Gastrocnemius medialis (tissue), 4 donors: ENCODE measurements around the gene GLB1L2.

Experiments
- CTCF ChIP-seq, 5 experiments: fragments of 450-650 bp in 3 of 5; fragments of 200-600 bp in 2 of 5; sonication (generic) in 2 of 5; IDR thresholded peaks in 4 of 5; conservative IDR thresholded peaks in 1 of 5; 1 replicate in 4 of 5; 2 replicates in 1 of 5; pipeline ENCODE4 v1.5.1; 2016 to 2019; ENCODE audit warnings: antibody characterized with exemption in 5 of 5, mild to moderate bottlenecking in 3 of 5, moderate library complexity in 3 of 5
- POLR2A ChIP-seq, 2 donors: fragments of 450-650 bp; IDR thresholded peaks; one replicate each; pipeline ENCODE4 v1.6.1; 2017; ENCODE audit warnings: antibody characterized with exemption in 2 of 2, mild to moderate bottlenecking in 2 of 2, moderate library complexity in 2 of 2

- no peak for TF ChIP-seq CTCF (IDR thresholded peaks at IDR 0.05 in 4 of 5, conservative IDR thresholded peaks at IDR 0.05 in 1 of 5)
- no peak for TF ChIP-seq POLR2A (IDR thresholded peaks at IDR 0.05)
These were observed 11.9 kb downstream of the GLB1L2 start for GRCh38 chr11:134343646-134344045.
